Measurements from ENCODE around the gene ICOSLG. TPM values are rescaled to one million over a fixed set of nuclear protein-coding genes. Genes with fewer than 3 reads are reported as not detected.
"Not testable (repeated sequence)": the region's sequence is repeated elsewhere in the genome, so short reads cannot be mapped to it uniquely, and the experiment has no call there.

Gene ICOSLG
- total and polyA plus RNA-seq, 2 of the 13 experiments (the other 11 are each of a cell fraction or from before 2014, with no cell fraction given) = 0.51 to 1.3 TPM

DNA sequence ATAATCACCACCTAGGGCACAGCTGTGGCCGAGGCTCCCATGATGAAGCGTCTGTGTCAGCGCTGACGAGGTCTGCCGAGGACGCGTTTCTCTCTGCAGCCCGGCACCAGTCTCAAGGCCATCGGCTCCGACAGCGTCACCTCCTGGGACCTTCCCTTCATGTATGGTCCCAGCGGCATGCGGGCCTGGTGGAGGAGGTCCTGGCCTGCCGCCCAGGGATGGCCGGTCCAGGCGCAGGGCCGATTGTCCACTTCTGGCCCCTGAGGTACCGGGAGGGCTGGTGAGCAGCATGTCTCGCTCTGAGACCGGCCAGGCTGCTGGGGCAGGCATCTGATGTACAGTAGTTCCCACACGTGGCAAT, 43.6 kb downstream of the ICOSLG start:
- DNase-seq (ENCODE audit: low spot score); POLR2A ChIA-PET; H4K20me1 ChIP-seq (ENCODE audit: insufficient read depth, low read length); H3K36me3 ChIP-seq (replicated peaks in 1 of 2; ENCODE audit: control insufficient read depth in 1 of 2, insufficient read depth in 2 of 2, low read length in 2 of 2); H3K9ac ChIP-seq (ENCODE audit: insufficient read depth, low read depth, low read length); H3K4me1 ChIP-seq (ENCODE audit: insufficient read depth, low read length); in situ Hi-C loops (cut with HindIII; ENCODE audit: extremely low pct_ligation_motif_present, low pct_unique_long_range_greater_than_20kb); H3K9me3 ChIP-seq (ENCODE audit: low read length); BruUV-seq (replicated peaks); H3K79me2 ChIP-seq (ENCODE audit: insufficient read depth, low read length); H3K27me3 ChIP-seq (ENCODE audit: control insufficient read depth in 1 of 2, insufficient read depth in 2 of 2, low read length in 2 of 2); CTCF ChIA-PET (ENCODE audit: low intra/inter-chr PET ratio, low total read pairs); H2AFZ ChIP-seq (ENCODE audit: low read length); ATAC-seq; H3K4me2 ChIP-seq (ENCODE audit: low read depth, low read length); H3K27ac ChIP-seq (ENCODE audit: extremely low read length, insufficient read depth, low read length); FAIRE-seq; H3K4me3 ChIP-seq (replicated peaks in 1 of 3; ENCODE audit: insufficient read depth in 1 of 3, low read depth in 2 of 3, low read length in 3 of 3); intact Hi-C loops (cut with micrococcal nuclease; ENCODE audit: unreplicated experiment): not testable (repeated sequence)
- no CpG with 5 or more reads among the region's 21 CpGs for WGBS (ENCODE audit: low lambda C conversion rate)

DNA sequence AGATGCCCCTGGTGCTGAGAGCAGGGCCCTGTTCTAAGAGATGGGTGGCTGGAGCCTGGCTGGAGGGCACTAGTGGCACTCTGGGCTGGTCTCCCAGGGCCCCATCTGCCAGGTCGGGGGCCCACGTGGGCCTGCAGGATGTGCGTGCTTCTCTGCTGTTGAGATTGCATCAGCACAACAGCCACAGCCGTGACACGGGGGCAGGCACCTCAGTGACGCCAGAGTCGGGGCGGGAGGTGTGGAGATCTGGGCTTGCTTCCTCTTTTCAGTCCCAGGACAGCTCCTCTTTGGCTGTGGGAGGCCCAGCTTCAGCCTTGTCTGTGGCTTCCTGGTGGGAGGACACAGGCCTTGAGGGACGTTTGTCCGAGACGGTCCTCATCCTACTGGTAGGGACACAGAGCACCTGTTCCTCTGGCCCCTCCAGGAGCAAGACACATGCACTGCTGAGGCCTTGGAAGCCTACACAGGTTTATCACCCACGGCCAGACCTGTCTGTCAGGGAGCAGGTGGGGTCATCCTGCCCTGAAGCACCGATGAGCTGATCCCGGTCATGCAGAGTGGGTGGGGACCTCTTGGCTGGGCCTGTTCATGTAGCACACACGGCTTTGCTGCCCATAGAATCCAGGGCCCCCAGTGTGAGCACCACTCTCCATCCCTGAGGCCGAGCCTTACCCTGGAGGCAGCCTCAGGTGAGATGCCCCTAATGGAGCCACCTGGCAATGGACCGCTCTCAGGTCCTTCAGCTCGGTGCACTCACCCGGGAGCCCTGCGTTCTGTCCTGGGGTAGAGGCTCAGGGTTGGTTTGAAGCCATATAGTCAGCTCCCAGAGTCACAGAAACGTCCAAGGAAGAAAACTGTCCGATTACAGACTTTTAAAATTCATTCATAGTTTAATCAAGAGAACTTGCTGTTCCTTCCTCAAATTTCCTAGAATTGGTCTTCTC, 44.3 kb downstream of the ICOSLG start:
- WGBS (ENCODE audit: low lambda C conversion rate) = no CpG with 5 or more reads among the region's 22 CpGs
- H4K20me1 ChIP-seq (ENCODE audit: insufficient read depth, low read length); CTCF ChIA-PET (ENCODE audit: low intra/inter-chr PET ratio, low total read pairs); H3K4me2 ChIP-seq (ENCODE audit: low read depth, low read length); BruUV-seq (replicated peaks); H3K9ac ChIP-seq (ENCODE audit: insufficient read depth, low read depth, low read length); H2AFZ ChIP-seq (ENCODE audit: low read length); H3K9me3 ChIP-seq (ENCODE audit: low read length); H3K27me3 ChIP-seq (ENCODE audit: control insufficient read depth in 1 of 2, insufficient read depth in 2 of 2, low read length in 2 of 2); H3K4me3 ChIP-seq (replicated peaks in 1 of 3; ENCODE audit: insufficient read depth in 1 of 3, low read depth in 2 of 3, low read length in 3 of 3); intact Hi-C loops (cut with micrococcal nuclease; ENCODE audit: unreplicated experiment); H3K27ac ChIP-seq (ENCODE audit: extremely low read length, insufficient read depth, low read length); FAIRE-seq; DNase-seq (ENCODE audit: low spot score); H3K79me2 ChIP-seq (ENCODE audit: insufficient read depth, low read length); POLR2A ChIA-PET; H3K36me3 ChIP-seq (replicated peaks in 1 of 2; ENCODE audit: control insufficient read depth in 1 of 2, insufficient read depth in 2 of 2, low read length in 2 of 2); H3K4me1 ChIP-seq (ENCODE audit: insufficient read depth, low read length); in situ Hi-C loops (cut with HindIII; ENCODE audit: extremely low pct_ligation_motif_present, low pct_unique_long_range_greater_than_20kb): not testable (repeated sequence)
- TF ChIP-seq GABPB1 (CRISPR knock-in tag; IDR thresholded peaks at IDR 0.05) = peak; percentile 14; the same call in 1 of the 2 replicates
- TF ChIP-seq, protein P1, sequence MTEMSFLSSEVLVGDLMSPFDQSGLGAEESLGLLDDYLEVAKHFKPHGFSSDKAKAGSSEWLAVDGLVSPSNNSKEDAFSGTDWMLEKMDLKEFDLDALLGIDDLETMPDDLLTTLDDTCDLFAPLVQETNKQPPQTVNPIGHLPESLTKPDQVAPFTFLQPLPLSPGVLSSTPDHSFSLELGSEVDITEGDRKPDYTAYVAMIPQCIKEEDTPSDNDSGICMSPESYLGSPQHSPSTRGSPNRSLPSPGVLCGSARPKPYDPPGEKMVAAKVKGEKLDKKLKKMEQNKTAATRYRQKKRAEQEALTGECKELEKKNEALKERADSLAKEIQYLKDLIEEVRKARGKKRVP (CRISPR knock-in tag; IDR thresholded peaks at IDR 0.05) = peak in 1 of 2 experiments; percentile 64; a peak in 2 of 4 replicates
- peak; percentile 38; the same call in 2 of the 3 replicates for ATAC-seq

DNA sequence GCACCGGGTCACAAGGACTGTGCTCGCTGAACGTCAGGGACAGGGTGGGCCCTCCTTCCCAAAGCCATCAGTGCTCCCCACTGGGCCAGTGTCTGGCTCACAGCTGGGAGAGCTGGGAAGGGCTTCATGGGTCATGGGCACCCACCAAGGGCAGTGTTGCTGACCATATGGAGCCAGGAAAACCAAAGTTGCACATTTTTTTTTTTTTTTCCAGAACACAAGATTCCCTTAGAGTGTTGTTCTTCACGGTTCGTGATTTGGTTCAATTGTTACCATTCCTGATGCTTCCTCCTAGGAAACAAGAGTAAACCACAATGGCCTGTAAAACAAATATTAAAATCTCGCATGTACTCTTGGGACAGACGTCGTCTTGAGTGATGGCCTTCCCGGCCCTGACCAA, 45.9 kb downstream of the ICOSLG start:
- H3K36me3 ChIP-seq (replicated peaks in 1 of 2; ENCODE audit: control insufficient read depth in 1 of 2, insufficient read depth in 2 of 2, low read length in 2 of 2); H3K27ac ChIP-seq (ENCODE audit: extremely low read length, insufficient read depth, low read length); H3K4me1 ChIP-seq (ENCODE audit: insufficient read depth, low read length); H3K9me3 ChIP-seq (ENCODE audit: low read length); H4K20me1 ChIP-seq (ENCODE audit: insufficient read depth, low read length); intact Hi-C loops (cut with micrococcal nuclease; ENCODE audit: unreplicated experiment); FAIRE-seq; H3K27me3 ChIP-seq (ENCODE audit: control insufficient read depth in 1 of 2, insufficient read depth in 2 of 2, low read length in 2 of 2); ATAC-seq; BruUV-seq (replicated peaks); in situ Hi-C loops (cut with HindIII; ENCODE audit: extremely low pct_ligation_motif_present, low pct_unique_long_range_greater_than_20kb); H2AFZ ChIP-seq (ENCODE audit: low read length); H3K4me3 ChIP-seq (replicated peaks in 1 of 3; ENCODE audit: insufficient read depth in 1 of 3, low read depth in 2 of 3, low read length in 3 of 3); POLR2A ChIA-PET; H3K4me2 ChIP-seq (ENCODE audit: low read depth, low read length); DNase-seq (ENCODE audit: low spot score); H3K79me2 ChIP-seq (ENCODE audit: insufficient read depth, low read length); H3K9ac ChIP-seq (ENCODE audit: insufficient read depth, low read depth, low read length); CTCF ChIA-PET (ENCODE audit: low intra/inter-chr PET ratio, low total read pairs): not testable (repeated sequence)
- 28% methylated on average over 2 of the region's 9 CpGs for WGBS (ENCODE audit: low lambda C conversion rate)

DNA sequence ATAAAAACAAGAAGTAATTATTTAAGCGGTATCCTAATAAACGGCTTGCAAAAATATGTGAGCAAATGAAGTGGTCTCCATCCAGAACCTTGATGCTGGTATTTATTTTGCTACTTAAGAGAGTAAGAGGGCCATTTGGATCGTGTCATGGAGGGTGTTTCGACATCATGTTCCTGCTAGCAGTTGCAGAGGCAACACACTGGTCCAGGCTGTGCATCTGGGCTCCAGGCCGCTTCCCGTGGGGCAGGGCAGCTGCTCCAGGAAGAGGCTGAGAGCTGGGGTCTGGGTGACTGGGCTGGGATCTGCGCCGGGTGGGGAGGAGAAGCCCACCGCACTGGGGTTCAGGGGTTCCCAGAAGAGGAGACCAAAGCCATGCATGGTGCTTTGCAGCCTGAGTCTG, 46.3 kb downstream of the ICOSLG start:
- no CpG with 5 or more reads among the region's 9 CpGs for WGBS (ENCODE audit: low lambda C conversion rate)
- H3K9ac ChIP-seq (ENCODE audit: insufficient read depth, low read depth, low read length); H3K4me3 ChIP-seq (replicated peaks in 1 of 3; ENCODE audit: insufficient read depth in 1 of 3, low read depth in 2 of 3, low read length in 3 of 3); BruUV-seq (replicated peaks); H4K20me1 ChIP-seq (ENCODE audit: insufficient read depth, low read length); in situ Hi-C loops (cut with HindIII; ENCODE audit: extremely low pct_ligation_motif_present, low pct_unique_long_range_greater_than_20kb); FAIRE-seq; H3K36me3 ChIP-seq (replicated peaks in 1 of 2; ENCODE audit: control insufficient read depth in 1 of 2, insufficient read depth in 2 of 2, low read length in 2 of 2); H2AFZ ChIP-seq (ENCODE audit: low read length); H3K79me2 ChIP-seq (ENCODE audit: insufficient read depth, low read length); DNase-seq (ENCODE audit: low spot score); H3K9me3 ChIP-seq (ENCODE audit: low read length); H3K27ac ChIP-seq (ENCODE audit: extremely low read length, insufficient read depth, low read length); ATAC-seq; intact Hi-C loops (cut with micrococcal nuclease; ENCODE audit: unreplicated experiment); H3K27me3 ChIP-seq (ENCODE audit: control insufficient read depth in 1 of 2, insufficient read depth in 2 of 2, low read length in 2 of 2); H3K4me1 ChIP-seq (ENCODE audit: insufficient read depth, low read length); CTCF ChIA-PET (ENCODE audit: low intra/inter-chr PET ratio, low total read pairs); POLR2A ChIA-PET; H3K4me2 ChIP-seq (ENCODE audit: low read depth, low read length): not testable (repeated sequence)
